GM19023 (cell line): ENCODE results near the gene TYMP.
"Not testable (repeated sequence)": the region's sequence is repeated elsewhere in the genome, so short reads cannot be mapped to it uniquely, and the experiment has no call there.

Source experiments
- ATAC-seq: cut with Tn5 transposase; IDR thresholded peaks from one replicate; pipeline ENCODE4 v1.9.1; 2021; ENCODE audit warnings: mild to moderate bottlenecking, moderate library complexity; ENCODE audit not compliant: unreplicated experiment

The TYMP gene

DNA sequence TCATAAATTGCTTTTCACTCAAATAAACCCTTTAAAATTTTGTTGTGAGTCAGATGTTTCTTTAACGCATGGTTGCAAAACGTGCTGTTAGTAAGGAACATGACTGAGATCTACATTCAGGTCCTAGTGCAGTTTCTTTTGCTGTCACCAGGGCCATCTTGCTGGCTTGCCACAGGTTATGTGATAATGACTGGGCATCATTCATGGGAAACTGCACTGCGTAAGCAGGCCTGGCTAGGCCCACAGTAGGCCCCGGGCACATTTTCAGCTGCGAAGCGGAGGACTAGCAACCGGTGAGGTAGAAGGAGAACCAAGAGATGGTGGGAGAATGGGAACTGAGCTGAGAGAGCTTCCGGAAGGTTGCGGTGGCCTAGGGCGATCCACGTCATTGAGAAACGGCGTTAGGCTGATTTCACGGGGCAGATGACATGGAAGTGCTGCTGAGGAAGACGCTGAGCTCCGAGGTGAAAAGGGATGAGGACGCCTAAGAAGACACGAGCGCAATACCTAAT is 12.7 kb upstream of the TYMP start:
- no peak for ATAC-seq

DNA sequence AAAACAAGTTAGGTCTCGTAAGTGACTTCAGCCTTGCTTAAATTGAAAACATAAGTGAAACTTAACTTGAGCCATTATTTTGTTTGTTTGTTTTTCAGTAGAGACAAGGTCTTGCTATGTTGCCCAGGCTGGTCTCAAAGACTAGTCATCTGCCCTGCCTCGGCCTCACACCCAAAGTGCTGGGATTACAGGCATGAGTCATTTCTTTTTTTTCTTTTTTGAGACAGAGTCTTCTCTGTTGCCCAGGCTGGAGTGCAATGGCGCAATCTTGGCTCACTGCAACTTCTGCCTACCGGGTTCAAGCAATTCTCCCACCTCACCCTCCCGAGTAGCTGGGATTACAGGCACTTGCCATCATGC is 11.8 kb upstream of the TYMP start:
- ATAC-seq: not testable (repeated sequence)

DNA sequence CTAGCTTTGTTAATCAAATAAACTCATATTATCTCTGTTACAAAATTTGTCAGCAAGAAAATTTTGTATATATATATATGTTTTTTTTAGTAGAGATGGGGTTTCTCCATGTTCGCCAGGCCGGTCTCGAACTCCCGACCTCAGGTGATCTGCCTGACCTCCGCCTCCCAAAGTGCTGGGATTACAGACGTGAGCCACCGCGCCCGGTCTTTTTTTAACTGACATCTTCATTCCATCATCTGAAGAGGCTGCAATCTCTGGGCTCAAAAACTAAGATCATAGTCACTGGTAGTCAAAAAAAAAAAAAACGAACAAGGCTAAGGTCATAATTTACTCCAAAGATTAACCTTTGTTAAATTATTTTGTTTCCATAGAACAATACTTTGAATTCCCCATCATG is 10.6 kb upstream of the TYMP start:
- no peak for ATAC-seq

DNA sequence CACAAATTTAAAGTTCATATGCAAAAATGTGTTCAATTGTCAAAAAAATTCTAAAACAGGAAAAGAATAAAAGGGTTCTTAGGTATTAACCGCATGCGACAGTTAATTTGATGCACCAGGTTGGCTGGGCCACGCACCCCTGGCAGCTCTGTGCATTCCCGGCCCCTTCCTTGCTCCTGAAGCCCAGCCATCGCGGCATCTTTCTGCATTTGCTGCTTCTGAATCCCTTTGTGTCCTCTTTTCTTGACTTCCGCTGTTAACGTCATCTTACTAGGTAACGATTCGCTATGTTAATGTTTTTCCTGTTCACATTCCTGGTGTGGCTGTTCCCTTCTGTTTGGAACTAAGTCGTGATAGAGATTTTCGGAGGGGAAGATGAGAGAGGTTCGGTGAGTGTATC is 8.0 kb upstream of the TYMP start:
- no peak for ATAC-seq

DNA sequence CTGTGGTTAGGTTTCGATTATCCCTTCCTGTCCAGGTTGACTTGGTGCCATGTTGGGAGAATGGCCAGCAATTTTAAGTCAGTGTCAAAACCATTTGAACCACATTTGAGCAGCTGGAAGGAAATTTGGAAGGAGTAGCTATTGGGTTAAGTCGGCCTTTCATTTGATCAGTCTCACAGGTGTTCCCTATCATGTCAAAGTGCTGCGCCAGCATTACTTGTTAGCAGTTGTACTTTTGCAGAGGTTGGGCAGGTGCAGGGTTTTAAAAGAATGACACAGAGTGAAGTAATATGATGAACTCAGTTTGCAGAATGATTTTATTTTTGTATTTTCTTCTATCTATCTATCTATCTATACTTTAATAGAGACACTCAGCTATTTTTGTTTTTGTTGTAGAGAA is 6.4 kb upstream of the TYMP start:
- ATAC-seq: no peak

DNA sequence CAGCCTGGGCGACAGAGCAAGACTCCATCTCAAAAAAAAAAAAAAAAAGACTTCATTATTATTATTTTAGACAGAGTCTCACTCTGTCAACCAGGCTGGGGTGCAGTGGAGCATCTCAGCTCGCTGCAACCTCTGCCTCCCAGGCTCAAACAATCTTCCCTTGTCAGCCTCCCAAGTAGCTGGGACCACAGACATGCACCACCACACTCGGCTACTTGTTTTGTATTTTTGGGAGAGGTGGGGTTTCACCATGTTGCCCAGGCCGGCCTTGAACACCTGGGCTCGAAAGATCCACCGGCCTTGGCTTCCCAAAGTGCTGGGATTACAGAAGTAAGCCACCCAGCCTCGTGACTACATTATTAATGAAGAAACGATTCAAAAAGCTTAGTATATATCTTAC is 5.3 kb upstream of the TYMP start:
- ATAC-seq: no peak

DNA sequence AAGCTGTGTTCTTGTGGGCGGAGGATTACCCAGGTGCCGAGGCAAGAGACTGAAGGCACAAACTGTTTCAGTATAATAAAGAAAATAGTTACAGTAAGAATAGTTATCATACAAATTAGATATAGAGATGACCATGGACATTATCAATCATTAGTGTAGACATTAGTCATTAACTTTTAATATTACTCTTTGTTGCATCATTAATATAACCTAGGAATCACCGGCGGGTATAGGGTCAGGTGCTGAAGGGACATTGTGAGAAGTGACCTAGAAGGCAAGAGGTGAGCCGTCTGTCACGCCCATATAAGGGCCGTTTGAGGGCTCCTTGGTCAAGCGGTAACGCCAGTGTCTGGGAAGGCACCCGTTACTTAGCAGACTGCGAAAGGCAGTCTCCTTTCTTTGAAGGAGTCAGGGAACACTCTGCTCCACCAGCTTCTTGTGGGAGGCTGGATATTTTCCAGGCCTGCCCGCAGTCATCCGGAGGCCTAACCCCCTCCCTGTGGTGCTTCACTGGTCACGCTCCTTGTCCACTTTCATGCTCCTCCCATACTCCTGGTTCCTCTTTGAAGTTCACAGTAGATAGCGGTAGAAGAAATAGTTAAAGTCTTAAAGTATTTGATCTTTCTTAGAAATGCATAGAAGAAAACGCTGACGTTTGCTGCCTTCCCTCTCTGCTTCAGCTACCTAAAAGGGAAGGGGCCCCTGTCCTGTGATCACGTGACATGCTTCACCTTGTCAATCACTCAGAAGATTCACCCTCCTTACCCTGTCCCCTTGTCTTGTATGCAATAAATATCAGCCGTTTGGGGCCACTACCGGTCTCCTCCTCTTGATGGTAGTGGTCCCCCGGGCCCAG is 4.3 kb upstream of the TYMP start:
- not testable (repeated sequence) for ATAC-seq

DNA sequence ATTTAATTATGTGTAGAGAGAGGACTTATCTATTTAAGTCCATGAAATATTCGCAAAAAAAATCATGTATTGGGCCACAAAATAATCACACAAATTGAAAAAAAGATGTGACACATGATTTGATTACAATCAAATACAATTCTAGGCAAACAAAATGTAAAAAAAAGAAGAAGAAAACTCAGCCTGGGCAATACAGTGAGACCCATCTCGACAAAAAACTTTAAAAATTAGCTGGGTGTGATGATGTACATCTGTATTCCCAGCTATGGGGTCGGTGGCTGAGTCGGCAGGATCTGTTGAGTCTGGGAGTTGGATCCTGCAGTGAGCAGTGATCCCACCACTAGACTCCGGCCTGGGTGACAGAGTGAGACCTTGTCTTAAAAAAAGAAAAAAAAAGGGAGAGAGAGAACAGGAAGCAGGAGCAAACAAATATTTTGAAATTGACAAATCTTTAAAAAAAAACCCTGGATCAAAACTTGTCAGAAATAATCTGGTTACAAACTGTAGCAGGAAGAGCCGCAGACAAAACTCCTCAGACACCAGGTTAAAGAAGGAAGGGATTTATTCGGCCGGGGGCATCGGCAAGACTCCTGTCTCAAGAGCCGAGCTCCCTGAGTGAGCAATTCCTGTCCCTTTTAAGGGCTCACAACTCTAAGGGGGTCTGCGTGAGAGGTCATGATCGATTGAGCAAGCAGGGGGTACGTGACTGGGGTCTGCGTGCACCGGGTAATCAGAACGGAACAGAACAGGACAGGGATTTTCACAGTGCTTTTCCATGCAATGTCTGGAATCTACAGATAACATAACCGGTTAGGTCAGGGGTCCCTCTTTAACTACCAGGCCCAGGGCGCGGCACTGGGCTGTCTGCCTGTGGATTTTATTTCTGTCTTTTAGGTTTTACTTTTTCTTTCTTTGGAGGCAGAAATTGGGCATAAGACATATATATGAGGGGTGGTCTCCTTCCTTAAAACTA is 3.3 kb upstream of the TYMP start:
- no peak for ATAC-seq

DNA sequence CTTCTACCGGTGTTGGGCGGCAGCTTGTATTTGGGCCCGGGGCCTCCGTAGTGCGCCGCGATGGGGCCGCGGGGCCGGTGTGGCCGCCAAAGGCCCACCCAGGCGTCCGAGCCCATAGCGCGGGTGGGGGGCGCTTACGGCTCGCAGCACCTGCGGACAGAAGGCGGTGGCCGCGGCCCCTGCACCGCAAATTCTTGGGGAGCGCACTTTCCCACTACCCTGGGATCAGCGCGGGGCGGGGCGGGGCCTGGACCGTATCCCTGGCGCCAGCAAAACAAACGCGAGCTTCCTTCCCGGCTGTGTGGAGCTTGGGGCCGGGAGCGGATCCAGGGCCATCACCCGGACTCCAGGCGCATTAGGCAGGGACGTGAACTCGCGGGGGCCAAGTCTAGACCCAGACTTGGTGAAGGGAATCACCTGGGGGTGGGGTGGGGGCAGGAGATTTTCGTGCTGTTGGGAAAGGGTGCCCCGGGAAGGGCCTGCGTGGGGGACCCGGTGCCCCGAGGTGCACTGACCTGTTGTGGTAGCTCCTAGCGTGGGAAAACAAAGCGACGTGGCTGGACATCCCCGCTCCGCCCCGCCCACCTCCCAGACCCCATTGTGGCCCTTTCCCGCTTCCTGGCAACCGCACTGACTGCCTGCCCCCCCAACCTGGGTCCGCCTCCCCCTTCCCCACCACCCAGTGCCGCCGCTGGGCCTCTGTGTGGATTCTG is 2.3 kb upstream of the TYMP start:
- no peak for ATAC-seq

DNA sequence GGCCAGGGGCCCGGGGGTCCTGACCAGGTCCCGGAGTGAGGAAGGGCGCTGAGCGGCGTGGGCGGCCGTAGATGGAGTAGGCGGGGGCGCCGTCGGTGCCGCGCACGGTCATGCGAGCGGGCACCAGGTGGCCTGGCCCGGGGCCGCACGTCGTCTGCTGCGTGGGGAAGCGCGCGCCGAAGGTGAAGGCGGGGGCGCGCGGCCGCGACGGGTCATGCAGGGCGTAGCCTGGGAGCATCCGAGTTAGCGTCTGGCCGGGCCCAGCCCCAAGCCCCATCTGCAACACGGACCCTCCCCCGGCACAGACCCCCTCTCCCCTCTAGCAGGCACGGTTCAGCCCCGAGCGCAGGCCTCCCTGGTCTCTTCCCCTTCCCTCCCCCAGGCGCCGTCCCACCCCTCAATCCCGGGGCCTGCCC is 1.7 kb upstream of the TYMP start:
- ATAC-seq: peak; percentile 31

DNA sequence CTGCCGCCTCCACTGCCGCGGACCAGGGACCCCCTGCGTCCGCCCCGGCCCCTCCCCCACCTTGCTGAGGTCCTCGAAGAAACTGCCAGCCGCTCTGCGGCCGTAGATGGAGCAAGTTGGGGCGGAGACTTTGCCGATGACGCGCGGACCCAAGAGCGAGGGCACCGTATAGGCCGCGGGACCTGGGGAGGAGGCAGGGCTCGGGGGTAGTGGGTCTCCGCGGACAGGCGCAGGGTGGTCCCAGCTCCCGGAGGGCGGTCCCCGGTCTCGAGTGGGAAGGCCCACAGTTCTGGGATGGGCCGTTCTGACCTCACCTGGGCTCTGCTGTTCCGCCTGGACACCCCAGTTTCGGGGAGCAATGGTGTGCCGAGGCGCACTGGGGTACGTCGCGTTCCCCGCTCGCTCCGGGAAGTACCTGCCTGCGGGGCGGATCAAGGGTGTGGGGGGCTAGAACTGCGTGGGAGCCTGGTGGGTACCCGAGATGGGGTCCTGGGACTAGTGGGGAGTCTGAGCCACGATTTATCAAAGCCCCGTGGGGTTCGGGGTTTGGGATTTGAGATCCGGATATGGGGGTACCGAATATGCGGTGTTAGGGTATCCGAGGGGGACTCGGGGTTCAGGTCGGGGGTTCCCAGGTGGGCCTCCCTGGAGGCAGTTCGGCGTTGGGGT is 1.2 kb upstream of the TYMP start:
- no peak for ATAC-seq

DNA sequence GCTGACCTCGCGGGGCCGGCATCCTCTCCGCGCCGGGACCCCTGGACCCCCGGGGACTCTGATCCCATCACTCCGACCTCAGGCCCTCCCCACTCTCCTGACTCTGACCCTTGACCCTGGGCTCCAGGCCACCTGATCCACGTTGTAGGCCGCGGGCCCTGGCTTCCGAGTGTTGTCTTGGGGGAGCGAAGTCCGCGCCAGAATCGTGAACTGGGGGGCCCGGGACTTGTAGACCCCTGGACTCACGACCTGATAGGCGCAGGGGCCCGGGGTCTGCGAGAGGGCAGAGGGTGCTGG is 716 bp upstream of the TYMP start:
- no peak for ATAC-seq

DNA sequence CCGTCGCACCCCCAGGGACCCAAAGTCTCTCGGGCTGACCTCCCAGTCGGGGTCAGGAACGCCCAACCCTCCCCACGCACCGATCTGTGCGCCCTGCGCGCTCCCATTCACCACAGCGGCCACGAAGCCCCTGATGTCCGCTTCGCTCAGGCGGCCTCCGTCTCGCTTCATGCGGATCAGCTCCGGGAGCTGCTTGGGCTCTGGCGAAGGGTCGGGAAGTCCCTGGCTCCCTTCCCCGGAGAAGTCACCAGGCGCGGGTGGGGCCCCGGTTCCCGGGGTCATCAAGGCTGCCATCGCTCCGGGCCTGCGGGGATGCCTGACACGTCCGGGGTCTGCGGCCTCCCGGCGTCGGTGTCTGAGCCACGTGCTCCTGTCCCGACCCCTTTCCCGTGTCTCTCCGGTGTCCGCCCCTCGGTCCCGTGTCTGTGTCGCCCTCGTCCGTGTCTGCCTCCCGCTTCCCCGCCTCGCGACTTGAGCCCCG is 356 bp downstream of the TYMP start:
- ATAC-seq: no peak

DNA sequence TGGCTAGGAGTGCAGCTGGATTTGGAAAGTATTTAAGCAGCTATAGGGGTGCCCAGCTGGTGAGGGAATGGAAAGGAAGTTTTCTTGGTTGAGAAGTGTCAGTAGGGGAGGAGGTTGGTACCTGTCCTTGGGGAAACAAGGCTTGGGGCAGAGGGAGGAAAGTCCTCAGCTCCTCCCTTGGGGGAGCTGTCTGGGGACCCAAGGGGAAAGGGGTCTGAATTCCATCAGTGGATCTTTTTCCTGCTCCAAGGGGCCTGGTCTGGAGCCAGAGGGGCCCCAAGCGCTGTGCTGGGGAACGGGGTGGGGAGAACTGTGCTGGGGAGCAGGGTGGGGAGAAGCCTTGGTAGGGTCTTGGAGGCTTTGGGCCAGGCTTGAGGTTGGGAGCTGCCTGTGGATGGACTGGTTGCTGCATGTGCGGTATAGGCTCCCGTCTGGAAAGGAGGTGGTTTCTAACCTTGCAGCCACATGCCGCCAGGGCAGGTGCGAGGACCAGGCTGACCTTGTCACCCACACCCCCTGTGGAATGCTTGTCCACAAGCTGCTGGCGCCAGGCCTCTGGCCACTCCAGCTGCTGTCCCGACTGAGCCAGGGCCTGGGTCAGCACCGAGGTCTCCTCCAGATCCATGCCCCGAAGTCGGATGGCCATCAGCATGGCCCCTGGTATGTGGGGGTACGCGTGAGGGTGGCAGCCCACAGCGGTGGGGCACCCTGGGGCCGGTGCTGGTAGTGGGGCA is 963 bp downstream of the TYMP start:
- ATAC-seq: no peak

DNA sequence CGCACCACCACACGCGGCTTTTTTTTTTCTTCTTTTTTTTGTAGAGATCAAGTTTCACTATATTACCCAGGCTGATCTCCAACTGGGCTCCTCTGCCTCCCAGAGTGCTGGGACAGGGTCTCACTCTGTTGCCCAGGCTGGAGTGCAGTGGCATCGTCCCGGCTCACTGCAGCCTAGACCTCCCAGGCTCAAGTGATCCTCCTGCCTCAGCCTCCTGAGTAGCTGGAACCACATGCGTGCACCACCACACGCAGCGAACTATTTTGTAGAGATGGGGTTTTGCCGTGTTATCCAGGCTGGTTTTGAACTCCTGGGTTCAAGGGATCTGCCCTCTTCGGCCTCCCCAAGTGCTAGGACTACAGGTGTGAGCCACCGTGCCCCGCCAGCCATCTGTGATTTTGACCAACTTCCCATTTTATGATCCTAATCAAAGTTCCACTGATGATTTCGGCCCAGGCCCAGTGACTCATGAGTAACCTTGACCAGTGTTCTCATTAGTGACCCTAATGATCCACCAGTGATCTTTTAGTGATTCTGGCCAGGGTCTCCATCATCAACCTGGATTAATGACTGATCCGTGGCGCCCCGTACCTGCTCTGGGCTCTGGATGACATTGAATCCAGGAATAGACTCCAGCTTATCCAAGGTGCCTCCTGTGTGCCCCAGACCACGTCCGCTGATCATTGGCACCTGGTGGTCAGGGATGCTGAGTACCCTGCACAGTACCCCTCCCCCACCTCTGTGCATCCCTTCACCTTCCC is 1.7 kb downstream of the TYMP start:
- ATAC-seq: no peak

DNA sequence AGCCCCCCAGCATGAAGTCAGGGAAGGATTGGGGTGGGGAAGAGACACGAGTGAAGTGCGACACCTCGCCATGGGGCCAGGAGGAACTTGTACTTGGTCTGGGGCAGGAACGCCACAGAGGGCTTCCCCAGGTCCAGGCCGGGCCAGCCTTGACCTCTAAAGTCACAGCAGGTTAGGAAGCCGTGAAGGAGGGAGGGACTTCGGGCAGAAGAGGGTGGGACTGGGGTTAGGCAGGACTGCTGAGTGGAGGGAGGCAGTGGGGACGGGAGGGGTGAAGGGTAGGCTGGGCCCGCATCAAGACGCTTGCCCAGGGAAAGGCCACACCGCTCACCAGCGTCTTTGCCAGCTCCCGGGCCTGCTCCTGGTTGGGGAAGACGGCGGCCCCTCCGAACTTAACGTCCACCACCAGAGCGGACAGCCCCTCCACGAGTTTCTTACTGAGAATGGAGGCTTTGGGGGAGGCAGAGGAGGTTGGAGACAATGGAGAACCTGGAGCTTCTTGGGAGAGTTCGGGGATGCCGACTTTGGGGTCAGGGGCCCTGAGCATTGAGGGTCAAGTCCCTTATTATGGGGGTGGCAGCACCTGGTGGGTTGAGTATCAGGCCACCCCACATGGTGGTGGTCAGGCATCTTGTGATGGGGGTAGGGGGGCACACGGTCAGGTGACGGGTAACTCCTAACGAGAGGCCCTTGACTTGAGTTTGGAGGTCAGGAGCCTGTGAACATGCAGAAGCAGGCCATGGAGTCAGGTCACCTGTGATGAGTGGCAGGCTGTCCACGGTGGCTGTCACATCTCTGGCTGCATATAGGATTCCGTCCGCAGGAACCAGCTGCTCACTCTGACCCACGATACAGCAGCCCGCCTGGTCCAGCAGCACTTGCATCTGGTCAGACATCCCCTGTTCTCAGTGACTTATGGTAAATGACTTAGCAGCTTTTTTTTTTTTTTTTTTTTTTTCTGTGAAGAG is 2.7 kb downstream of the TYMP start:
- ATAC-seq: no peak

DNA sequence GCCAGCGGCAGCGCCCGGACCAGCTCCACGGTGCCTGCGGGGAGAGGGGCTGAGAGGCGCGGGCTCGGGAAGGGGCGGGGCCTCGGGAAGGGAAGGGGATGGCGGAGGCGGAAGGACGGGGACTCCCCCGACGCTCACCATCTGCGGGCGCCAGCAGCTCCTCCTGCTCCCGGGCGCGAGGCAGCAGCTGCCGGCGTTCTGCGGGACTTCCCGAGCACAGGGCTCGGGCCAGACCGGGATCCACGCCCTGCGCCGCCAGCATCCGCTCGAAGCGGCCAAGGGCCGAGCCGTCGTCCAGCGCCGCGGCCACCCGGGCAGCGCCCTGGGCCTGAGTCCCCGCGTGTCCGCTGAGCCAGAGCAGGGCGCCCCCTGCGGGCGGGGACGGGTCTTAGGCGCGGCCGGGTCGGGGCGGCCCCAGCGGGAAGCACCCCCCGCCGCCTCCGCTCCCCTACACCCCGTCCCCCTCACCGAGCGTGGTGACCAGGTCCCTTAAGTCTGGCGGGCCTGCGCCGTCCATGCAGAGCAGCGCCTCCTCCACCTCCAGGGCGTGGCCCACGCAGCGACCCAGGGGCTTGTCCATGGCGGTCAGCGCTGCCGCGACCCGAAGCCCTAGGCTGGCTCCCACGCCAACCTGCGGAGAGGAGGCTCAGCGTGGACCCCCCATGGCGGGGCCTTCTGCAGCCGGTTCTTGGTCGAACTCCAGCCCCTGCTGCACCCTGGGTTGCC is 3.5 kb downstream of the TYMP start:
- ATAC-seq: peak; percentile 27

DNA sequence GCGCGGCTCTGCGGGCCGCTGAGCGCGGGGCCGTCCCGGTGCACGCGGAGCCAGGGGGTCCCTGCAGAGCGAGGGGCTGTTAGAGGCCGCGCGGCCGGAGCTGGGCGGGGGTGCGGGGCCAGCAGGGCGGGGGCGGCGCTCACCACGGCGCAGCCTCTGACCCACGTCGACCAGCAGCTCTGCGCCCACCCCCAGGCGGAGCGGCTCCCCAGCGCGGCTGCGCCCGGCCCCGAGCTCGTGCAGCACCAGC is 4.0 kb downstream of the TYMP start:
- ATAC-seq: peak; percentile 15
